Activated CD4-positive, alpha-beta memory T cell treated with anti-CD3 and anti-CD28 coated beads for 36 hours (primary cell): Measurements from ENCODE around the gene ABAT. TPM values are rescaled to one million over a fixed set of nuclear protein-coding genes. Genes with fewer than 3 reads are reported as not detected.

Source experiments
- CTCF ChIA-PET: fragments of 350-600 bp; sonication (Branson Sonifier 250); formaldehyde crosslinking; loops from one replicate; lab custom pipeline; 2021; ENCODE audit warnings: antibody characterized with exemption, inconsistent platforms; lab: Charles Lee
- POLR2A ChIA-PET: fragments of 350-600 bp; sonication (Branson Sonifier 250); formaldehyde crosslinking; loops from one replicate; lab custom pipeline; 2021; ENCODE audit warnings: antibody characterized with exemption; lab: Charles Lee
- DNase-seq: peaks from one replicate; pipeline ENCODE4 v3.0.0-alpha.2; 2020
- H3K27ac Mint-ChIP-seq: one replicate; pipeline ENCODE4 v1.8.0; 2021; ENCODE audit warnings: mixed read lengths
- H3K27me3 Mint-ChIP-seq: one replicate; pipeline ENCODE4 v1.8.0; 2021; ENCODE audit warnings: mixed read lengths
- H3K36me3 Mint-ChIP-seq: one replicate; pipeline ENCODE4 v1.8.0; 2021; ENCODE audit warnings: mixed read lengths
- H3K4me1 Mint-ChIP-seq: one replicate; pipeline ENCODE4 v1.8.0; 2021; ENCODE audit warnings: low read depth, mixed read lengths
- H3K4me3 Mint-ChIP-seq: one replicate; pipeline ENCODE4 v1.8.0; 2021; ENCODE audit warnings: mild to moderate bottlenecking, mixed read lengths
- H3K9me3 Mint-ChIP-seq: one replicate; pipeline ENCODE4 v1.8.0; 2021; ENCODE audit warnings: mixed read lengths
- intact Hi-C: fragments of 100-400 bp; cut with micrococcal nuclease; formaldehyde crosslinking; loops from one replicate; pipeline ENCODE4 v1.15.1; 2023
- total RNA-seq, 2 experiments: library from RNA; stranded (reverse); gene quantifications; one replicate each; pipeline ENCODE4 v1.2.3, GENCODE V29; 2021

Gene ABAT
- total RNA-seq, 2 experiments from 2014 or later = 8.7 to 10.0 TPM

DNA sequence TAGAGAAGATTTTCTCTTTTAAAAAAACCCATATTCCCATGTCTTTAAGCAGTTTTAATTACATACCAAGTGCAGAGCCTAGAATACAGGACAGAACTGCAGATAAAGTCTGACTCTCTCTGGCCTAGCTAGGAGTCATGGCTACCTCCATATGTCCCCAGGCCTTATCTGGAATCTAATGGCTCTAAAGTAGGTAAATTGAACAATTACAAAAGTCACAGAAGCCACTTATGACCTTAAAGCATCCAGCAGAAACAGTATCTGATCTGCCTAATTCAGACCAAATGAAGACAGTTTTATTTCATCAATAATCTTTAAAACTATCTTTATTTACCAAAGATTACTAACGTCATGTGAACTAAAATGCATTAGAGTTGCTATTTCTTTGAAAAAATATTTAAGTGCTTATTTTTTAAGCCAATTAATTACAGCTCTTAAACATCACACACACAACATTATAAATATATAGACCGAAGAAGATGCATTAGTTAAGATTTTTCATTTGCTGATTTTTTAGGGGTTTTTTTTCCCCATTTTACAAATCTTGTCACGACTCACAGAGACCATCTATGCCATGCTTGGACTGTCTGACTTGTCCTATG lies 152.0 kb downstream of the ABAT start:
- ChIA-PET CTCF (interaction anchor here (2.1 kb wide), 1 partner anchor 53 kb away, joined by 6 read pairs; no protein-coding TSS in a partner anchor), POLR2A (no interaction called here)
- DNase-seq = no peak
- Mint-ChIP-seq H3K4me3 (no peak overlapping the region), H3K36me3 (peaks cover 42% of the 10 kb centered on the region), H3K27ac (no peak overlapping the region), H3K9me3 (no peaks in the 10 kb centered on the region), H3K4me1 (no peaks in the 10 kb centered on the region), H3K27me3 (no peaks in the 10 kb centered on the region)
- intact Hi-C loops = no loop called here

DNA sequence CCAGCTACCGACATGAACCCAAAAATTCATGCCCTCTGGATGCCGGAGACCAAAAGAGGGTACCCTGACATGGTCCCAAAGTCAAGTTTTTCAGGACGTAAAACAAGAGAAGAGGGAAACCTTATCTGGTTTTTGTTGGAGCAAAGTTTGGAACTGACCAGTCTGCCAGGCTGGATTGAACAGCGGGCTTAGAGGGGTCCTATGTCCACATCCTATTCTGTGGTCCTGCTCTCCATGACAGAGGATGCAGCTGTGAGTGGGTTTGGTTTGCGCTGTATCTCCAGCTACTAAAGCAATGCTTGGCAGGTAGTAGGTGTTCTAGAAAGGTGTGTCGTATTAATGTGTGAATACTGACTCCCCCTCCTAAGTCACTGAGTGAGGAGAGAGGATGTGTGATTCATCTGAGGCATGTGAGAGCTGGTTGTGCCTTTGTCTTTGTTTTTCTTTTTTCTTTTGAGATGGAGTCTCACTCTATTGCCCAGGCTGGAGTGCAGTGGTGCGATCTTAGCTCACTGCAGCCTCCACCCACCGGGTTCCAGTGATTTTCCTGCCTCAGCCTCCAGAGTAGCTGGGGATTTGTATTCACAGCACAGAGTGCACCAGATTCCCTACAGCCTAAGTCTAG lies 154.2 kb downstream of the ABAT start:
- no peak for DNase-seq
- intact Hi-C loops = no loop called here
- Mint-ChIP-seq H3K4me1 (peaks cover 13% of the 10 kb centered on the region), H3K9me3 (no peaks in the 10 kb centered on the region), H3K4me3 (no peak overlapping the region), H3K27me3 (no peaks in the 10 kb centered on the region), H3K36me3 (peaks cover 40% of the 10 kb centered on the region), H3K27ac (no peak overlapping the region)
- CTCF ChIA-PET = interaction anchor here (1.2 to 1.5 kb wide), 2 partner anchors 16 to 180 kb away, joined by 4 read pairs; no protein-coding TSS in a partner anchor
- POLR2A ChIA-PET = no interaction called here

DNA sequence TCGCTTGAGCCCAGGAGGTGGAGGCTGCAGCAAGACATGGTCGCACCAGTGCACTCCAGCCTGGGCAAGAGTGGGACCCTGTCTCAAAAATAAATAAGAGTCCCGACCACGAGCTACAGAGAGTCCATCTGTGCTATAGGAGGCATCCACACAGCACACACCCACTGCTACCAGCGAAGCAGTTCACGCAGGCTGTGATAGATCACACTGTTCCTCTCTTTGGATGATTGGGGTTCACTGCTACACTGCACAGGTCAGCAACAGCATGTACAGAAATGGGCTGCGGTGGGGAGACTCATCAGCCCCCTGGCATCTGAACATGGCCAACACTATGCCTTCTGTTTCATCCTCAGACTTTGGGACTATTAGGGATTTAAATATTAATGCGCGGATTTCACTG lies 157.0 kb downstream of the ABAT start:
- Mint-ChIP-seq H3K36me3 (peaks cover 40% of the 10 kb centered on the region), H3K27ac (no peak overlapping the region), H3K4me3 (no peak overlapping the region), H3K9me3 (no peaks in the 10 kb centered on the region), H3K4me1 (peaks cover 18% of the 10 kb centered on the region), H3K27me3 (no peaks in the 10 kb centered on the region)
- no peak for DNase-seq
- ChIA-PET CTCF (no interaction called here), POLR2A (no interaction called here)
- intact Hi-C loops = no loop called here

DNA sequence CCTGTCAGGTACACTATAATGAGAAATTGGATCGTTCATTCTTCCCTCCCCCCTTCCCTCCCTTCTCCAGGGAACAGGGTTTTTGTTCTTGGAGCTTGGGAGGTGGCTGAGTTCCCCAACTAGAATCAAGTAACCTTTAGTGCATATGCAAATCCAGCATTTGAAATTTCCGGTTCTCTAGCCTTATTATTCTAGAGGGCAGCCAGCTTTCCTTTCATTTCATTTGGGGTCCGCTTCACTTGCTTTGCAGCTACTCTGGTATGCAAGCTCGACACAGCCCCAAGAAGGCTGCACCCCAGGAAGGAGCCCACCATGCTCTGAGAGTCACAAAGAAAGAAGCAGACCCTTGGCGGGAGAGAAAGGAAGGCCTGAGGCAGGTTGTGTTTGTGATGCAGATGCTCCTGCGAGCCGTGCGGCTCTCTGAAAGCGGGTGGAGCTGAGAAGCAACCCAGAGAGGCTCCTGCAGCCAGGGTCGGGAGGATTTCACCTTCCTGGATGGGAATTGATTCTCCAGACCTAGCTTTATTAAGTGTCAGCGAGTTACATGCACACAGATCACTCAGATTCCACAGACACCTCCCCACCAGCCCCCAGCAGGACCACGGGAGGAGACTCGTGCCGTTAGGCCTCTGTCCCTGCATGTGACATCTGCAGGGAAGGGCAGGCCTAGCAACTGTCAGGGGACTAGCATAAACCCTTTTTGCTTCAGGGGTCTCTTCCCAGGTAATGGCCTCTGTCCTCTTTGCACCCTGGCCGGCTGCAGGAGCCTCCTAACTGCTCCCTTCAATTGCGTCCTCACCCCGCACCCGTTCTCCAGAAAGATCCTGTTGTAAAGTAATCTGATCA lies 157.7 kb downstream of the ABAT start:
- Mint-ChIP-seq H3K27ac (no peak overlapping the region), H3K36me3 (peaks cover 40% of the 10 kb centered on the region), H3K4me1 (peaks cover 18% of the 10 kb centered on the region), H3K27me3 (no peaks in the 10 kb centered on the region), H3K4me3 (no peak overlapping the region), H3K9me3 (no peaks in the 10 kb centered on the region)
- no peak for DNase-seq
- CTCF ChIA-PET = no interaction called here
- POLR2A ChIA-PET = no interaction called here
- intact Hi-C loops = no loop called here

- H3K27ac Mint-ChIP-seq = no peak overlapping the region
- intact Hi-C loops = no loop called here
- no peaks in the 10 kb centered on the region for H3K9me3 Mint-ChIP-seq
- DNase-seq = no peak
- CTCF ChIA-PET = no interaction called here
- POLR2A ChIA-PET = no interaction called here
- H3K36me3 Mint-ChIP-seq = peaks cover 40% of the 10 kb centered on the region
- peaks cover 18% of the 10 kb centered on the region for H3K4me1 Mint-ChIP-seq
- no peaks in the 10 kb centered on the region for H3K27me3 Mint-ChIP-seq
- H3K4me3 Mint-ChIP-seq = no peak overlapping the region
Observed at GRCh38 chr16:8832717-8833105, 158.3 kb downstream of the ABAT start.

Other genes with a start within 250 kb of the ABAT start
- not detected for gene TMEM114, start 84.1 kb upstream of the ABAT start, total RNA-seq
- 10 to 100 TPM; 26.4 to 30.8 TPM for gene METTL22, start 52.9 kb upstream of the ABAT start, total RNA-seq
- gene TMEM186, start 123.0 kb downstream of the ABAT start, total RNA-seq = 10 to 100 TPM; 16.0 TPM
- 10 to 100 TPM; 34.0 to 36.0 TPM for gene PMM2, start 123.2 kb downstream of the ABAT start, total RNA-seq
- 10 to 100 TPM; 64.9 to 73.1 TPM for gene CARHSP1, start 194.4 kb downstream of the ABAT start, total RNA-seq
- not detected for gene LITAFD, start 207.7 kb downstream of the ABAT start, total RNA-seq